ENCODE measurements around the gene DNA2. TPM values are rescaled to one million over a fixed set of nuclear protein-coding genes. Genes with fewer than 3 reads are reported as not detected.

Gene DNA2
- total RNA-seq, 1 donor from 2014 or later, result 3.7 TPM

GRCh38 chr10:68508090-68508489 is 36.3 kb upstream of the DNA2 start:
- intact Hi-C loops (cut with DNase I), result no loop called here
- peaks cover 0 to 6% of the 10 kb centered on the region in 2 donors for H3K36me3 ChIP-seq
- DNase-seq (ENCODE audit: extremely low spot score in 2 of 2), result no peak
- no peak overlapping the region for H3K27ac ChIP-seq
- H3K9me3 ChIP-seq, result no peaks in the 10 kb centered on the region
- no peaks in the 10 kb centered on the region for H3K4me1 ChIP-seq
- H3K27me3 ChIP-seq, result no peaks in the 10 kb centered on the region
- no peak overlapping the region for H3K4me3 ChIP-seq
- no peak for TF ChIP-seq CTCF (IDR thresholded peaks at IDR 0.05)

DNA sequence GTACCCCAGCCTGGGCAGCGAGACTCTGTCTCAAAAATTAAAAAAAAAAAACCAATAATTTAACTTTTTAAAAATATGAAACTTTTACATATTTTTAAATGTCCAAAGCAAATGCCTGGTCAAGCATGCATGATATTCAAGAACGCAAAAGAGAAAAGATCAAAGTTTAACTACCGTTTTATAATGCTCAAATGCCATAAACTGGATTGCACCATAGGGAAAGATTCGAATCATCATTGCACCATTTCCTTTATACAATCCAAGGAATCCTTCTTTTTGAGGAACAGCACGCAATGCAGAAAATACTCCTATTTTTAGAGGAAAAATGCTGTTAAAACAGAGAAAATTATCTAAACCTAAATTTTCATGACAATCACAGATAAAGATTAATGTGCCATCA is 34.6 kb upstream of the DNA2 start:
- TF ChIP-seq POLR2A (IDR thresholded peaks at IDR 0.05) (no peak), CTCF (IDR thresholded peaks at IDR 0.05) (no peak), POLR2AphosphoS5 (IDR thresholded peaks at IDR 0.05; ENCODE audit: insufficient read depth in 1 of 2, low read depth in 1 of 2) (no peak)
- Histone ChIP-seq H3K4me1 (no peaks in the 10 kb centered on the region), H3K27ac (no peak overlapping the region), H3K9me3 (no peaks in the 10 kb centered on the region), H3K4me3 (no peak overlapping the region), H3K27me3 (no peaks in the 10 kb centered on the region), H3K36me3 (peaks cover 0 to 16% of the 10 kb centered on the region in 2 donors)
- intact Hi-C loops (cut with DNase I), result no loop called here
- no peak for DNase-seq (ENCODE audit: extremely low spot score in 2 of 2)

DNA sequence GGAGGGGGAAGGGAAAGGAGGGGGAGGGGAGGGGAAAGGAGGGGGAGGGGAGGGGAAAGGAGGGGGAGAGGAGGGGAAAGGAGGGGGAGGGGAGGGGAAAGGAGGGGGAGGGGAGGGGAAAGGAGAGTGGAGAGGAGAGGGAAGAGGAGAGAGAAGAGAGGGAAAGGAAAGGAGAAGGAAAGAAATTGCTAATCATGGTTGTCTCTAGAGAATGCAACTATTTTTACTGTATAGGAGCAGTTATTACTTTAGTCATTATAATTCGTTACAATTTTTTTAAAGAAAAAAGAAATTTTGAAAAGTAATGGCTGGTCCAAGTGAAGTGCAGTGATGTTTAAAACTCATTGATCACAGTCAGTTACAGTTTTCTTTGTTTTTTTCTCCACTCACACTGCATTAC is 31.1 kb upstream of the DNA2 start:
- no peak for DNase-seq (ENCODE audit: extremely low spot score in 2 of 2)
- intact Hi-C loops (cut with DNase I), result no loop called here
- Histone ChIP-seq H3K27me3 (no peaks in the 10 kb centered on the region), H3K27ac (no peak overlapping the region), H3K4me1 (no peaks in the 10 kb centered on the region), H3K36me3 (peaks cover 0 to 36% of the 10 kb centered on the region in 2 donors), H3K4me3 (no peak overlapping the region), H3K9me3 (no peaks in the 10 kb centered on the region)
- TF ChIP-seq POLR2AphosphoS5 (IDR thresholded peaks at IDR 0.05; ENCODE audit: insufficient read depth in 1 of 2, low read depth in 1 of 2) (no peak), POLR2A (IDR thresholded peaks at IDR 0.05) (no peak), CTCF (IDR thresholded peaks at IDR 0.05) (no peak)

GRCh38 chr10:68501691-68502090 is 29.9 kb upstream of the DNA2 start:
- no peak overlapping the region for H3K27ac ChIP-seq
- H3K4me1 ChIP-seq, result no peaks in the 10 kb centered on the region
- H3K9me3 ChIP-seq, result no peaks in the 10 kb centered on the region
- no peak for DNase-seq (ENCODE audit: extremely low spot score in 2 of 2)
- H3K27me3 ChIP-seq, result no peaks in the 10 kb centered on the region
- TF ChIP-seq POLR2A (IDR thresholded peaks at IDR 0.05) (no peak), POLR2AphosphoS5 (IDR thresholded peaks at IDR 0.05; ENCODE audit: insufficient read depth in 1 of 2, low read depth in 1 of 2) (no peak)
- H3K36me3 ChIP-seq, result peaks cover 0 to 40% of the 10 kb centered on the region in 2 donors
- intact Hi-C loops (cut with DNase I), result no loop called here
- H3K4me3 ChIP-seq, result no peak overlapping the region

GRCh38 chr10:68499544-68499943 is 27.8 kb upstream of the DNA2 start:
- Histone ChIP-seq H3K27me3 (no peaks in the 10 kb centered on the region), H3K4me3 (no peak overlapping the region), H3K9me3 (no peaks in the 10 kb centered on the region), H3K27ac (no peak overlapping the region), H3K4me1 (no peaks in the 10 kb centered on the region), H3K36me3 (peaks cover 0 to 47% of the 10 kb centered on the region in 2 donors)
- TF ChIP-seq POLR2AphosphoS5 (IDR thresholded peaks at IDR 0.05; ENCODE audit: insufficient read depth in 1 of 2, low read depth in 1 of 2) (no peak), POLR2A (IDR thresholded peaks at IDR 0.05) (no peak), CTCF (IDR thresholded peaks at IDR 0.05) (no peak)
- intact Hi-C loops (cut with DNase I), result no loop called here
- no peak for DNase-seq (ENCODE audit: extremely low spot score in 2 of 2)

- DNase-seq (ENCODE audit: extremely low spot score in 2 of 2), result no peak
- Histone ChIP-seq H3K36me3 (peaks cover 0 to 43% of the 10 kb centered on the region in 2 donors), H3K4me3 (no peak overlapping the region), H3K27me3 (no peaks in the 10 kb centered on the region), H3K4me1 (no peaks in the 10 kb centered on the region), H3K9me3 (no peaks in the 10 kb centered on the region), H3K27ac (no peak overlapping the region)
- no peak for TF ChIP-seq POLR2AphosphoS5 (IDR thresholded peaks at IDR 0.05; ENCODE audit: insufficient read depth in 1 of 2, low read depth in 1 of 2)
- TF ChIP-seq CTCF (IDR thresholded peaks at IDR 0.05), result no peak
- no peak for TF ChIP-seq POLR2A (IDR thresholded peaks at IDR 0.05)
- intact Hi-C loops (cut with DNase I), result no loop called here
These were observed 24.3 kb upstream of the DNA2 start for GRCh38 chr10:68496072-68496471.

All from vagina (tissue), 2 donors.